ENCODE results near the gene ZFYVE19.

The ZFYVE19 gene

GRCh38 chr15:40775740-40776536, 31.0 kb upstream of the ZFYVE19 start:
- no peak for DNase-seq

GRCh38 chr15:40776537-40777141, 30.2 kb upstream of the ZFYVE19 start:
- peak; percentile 60 for DNase-seq

- DNase-seq, result peak; percentile 77
Observed at GRCh38 chr15:40782609-40783227, 24.2 kb upstream of the ZFYVE19 start.

GRCh38 chr15:40785164-40785563, 21.7 kb upstream of the ZFYVE19 start:
- DNase-seq, result no peak

GRCh38 chr15:40785814-40786213, 21.1 kb upstream of the ZFYVE19 start:
- no peak for DNase-seq

- no peak for DNase-seq
Observed at GRCh38 chr15:40787344-40787841, 19.5 kb upstream of the ZFYVE19 start.

GRCh38 chr15:40787991-40788390, 18.9 kb upstream of the ZFYVE19 start:
- no peak for DNase-seq

- no peak for DNase-seq
Observed at GRCh38 chr15:40789119-40789518, 17.8 kb upstream of the ZFYVE19 start.

- no peak for DNase-seq
Observed at GRCh38 chr15:40789999-40790398, 16.9 kb upstream of the ZFYVE19 start.

GRCh38 chr15:40790718-40791117, 16.2 kb upstream of the ZFYVE19 start:
- no peak for DNase-seq

GRCh38 chr15:40792394-40792793, 14.5 kb upstream of the ZFYVE19 start:
- no peak for DNase-seq

- no peak for DNase-seq
Observed at GRCh38 chr15:40793216-40793989, 13.5 kb upstream of the ZFYVE19 start.

- DNase-seq, result no peak
Observed at GRCh38 chr15:40796041-40796440, 10.8 kb upstream of the ZFYVE19 start.

GRCh38 chr15:40796512-40796911, 10.4 kb upstream of the ZFYVE19 start:
- no peak for DNase-seq

GRCh38 chr15:40799523-40799922, 7.4 kb upstream of the ZFYVE19 start:
- DNase-seq, result no peak

- DNase-seq, result no peak
Observed at GRCh38 chr15:40803076-40803475, 3.8 kb upstream of the ZFYVE19 start.

GRCh38 chr15:40803688-40804087, 3.2 kb upstream of the ZFYVE19 start:
- DNase-seq, result no peak

GRCh38 chr15:40806672-40807027, 239 bp upstream of the ZFYVE19 start:
- DNase-seq, result no peak

- no peak for DNase-seq
Observed at GRCh38 chr15:40807888-40808461, 1.1 kb downstream of the ZFYVE19 start.

- DNase-seq, result no peak
Observed at GRCh38 chr15:40808861-40809450, 2.1 kb downstream of the ZFYVE19 start.

GRCh38 chr15:40812721-40813425, 6.0 kb downstream of the ZFYVE19 start:
- no peak for DNase-seq

Measured in CD4-positive, alpha-beta T cell treated with Interleukin-15 for 1 hour (primary cell).